Neural progenitor cell (in vitro differentiated cells): ENCODE data around the gene PODN.

Experiments
- CTCF ChIP-seq: fragments of 200-600 bp; sonication (generic); IDR thresholded peaks from 2 replicates; pipeline ENCODE4 v1.5.1; 2017; ENCODE audit warnings: antibody characterized with exemption, mild to moderate bottlenecking
- EZH2 ChIP-seq: fragments of 200-600 bp; sonication (generic); IDR thresholded peaks from 2 replicates; pipeline ENCODE4 v1.6.1; 2017; ENCODE audit warnings: antibody characterized with exemption, mild to moderate bottlenecking, moderate library complexity
- EZH2phosphoT487 ChIP-seq: fragments of 200-600 bp; sonication (generic); IDR thresholded peaks from 2 replicates; pipeline ENCODE4 v1.6.1; 2017; ENCODE audit warnings: antibody characterized with exemption

- TF ChIP-seq CTCF, result no peak
- no peak for TF ChIP-seq EZH2phosphoT487
- no peak for TF ChIP-seq EZH2
Measured at GRCh38 chr1:53116307-53116810, 54.3 kb downstream of the PODN start.
